Liver (tissue), 3 donors: ENCODE data around the gene IGF1R.

Experiments used
- EGR1 ChIP-seq, 2 donors: IDR thresholded peaks; 2 replicates each; pipeline ENCODE4 v1.6.1; 2016 to 2018; ENCODE audit warnings: antibody characterized with exemption in 2 of 2, low read depth in 2 of 2
- JUND ChIP-seq, 2 donors: IDR thresholded peaks; 2 replicates each; pipeline ENCODE4 v1.6.1; 2016; ENCODE audit warnings: antibody characterized with exemption in 2 of 2
- REST ChIP-seq: IDR thresholded peaks from 2 replicates; pipeline ENCODE4 v1.6.1; 2016; ENCODE audit warnings: antibody characterized with exemption, mild to moderate bottlenecking
- RXRA ChIP-seq, 2 donors: IDR thresholded peaks; 2 replicates each; pipeline ENCODE4 v1.6.1; 2017 to 2018; ENCODE audit warnings: antibody characterized with exemption in 2 of 2, mild to moderate bottlenecking in 1 of 2
- SP1 ChIP-seq: IDR thresholded peaks from 2 replicates; pipeline ENCODE4 v1.6.1; 2018; ENCODE audit warnings: antibody characterized with exemption, mild to moderate bottlenecking
- TF ChIP-seq, protein P1 (sequence below): fragments of 150-350 bp; IDR thresholded peaks from 2 replicates; pipeline ENCODE4 v1.5.1; 2017; ENCODE audit warnings: improper control_type of control experiment, low read depth, low read length; ENCODE audit not compliant: missing input control
- donor health status: healthy.
- donor health status: healthy.

- TF ChIP-seq, protein P1, sequence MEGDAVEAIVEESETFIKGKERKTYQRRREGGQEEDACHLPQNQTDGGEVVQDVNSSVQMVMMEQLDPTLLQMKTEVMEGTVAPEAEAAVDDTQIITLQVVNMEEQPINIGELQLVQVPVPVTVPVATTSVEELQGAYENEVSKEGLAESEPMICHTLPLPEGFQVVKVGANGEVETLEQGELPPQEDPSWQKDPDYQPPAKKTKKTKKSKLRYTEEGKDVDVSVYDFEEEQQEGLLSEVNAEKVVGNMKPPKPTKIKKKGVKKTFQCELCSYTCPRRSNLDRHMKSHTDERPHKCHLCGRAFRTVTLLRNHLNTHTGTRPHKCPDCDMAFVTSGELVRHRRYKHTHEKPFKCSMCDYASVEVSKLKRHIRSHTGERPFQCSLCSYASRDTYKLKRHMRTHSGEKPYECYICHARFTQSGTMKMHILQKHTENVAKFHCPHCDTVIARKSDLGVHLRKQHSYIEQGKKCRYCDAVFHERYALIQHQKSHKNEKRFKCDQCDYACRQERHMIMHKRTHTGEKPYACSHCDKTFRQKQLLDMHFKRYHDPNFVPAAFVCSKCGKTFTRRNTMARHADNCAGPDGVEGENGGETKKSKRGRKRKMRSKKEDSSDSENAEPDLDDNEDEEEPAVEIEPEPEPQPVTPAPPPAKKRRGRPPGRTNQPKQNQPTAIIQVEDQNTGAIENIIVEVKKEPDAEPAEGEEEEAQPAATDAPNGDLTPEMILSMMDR = no peak
- no peak for TF ChIP-seq RXRA (IDR thresholded peaks at IDR 0.05)
- TF ChIP-seq JUND (IDR thresholded peaks at IDR 0.05) = no peak
- no peak for TF ChIP-seq SP1
- TF ChIP-seq EGR1 (IDR thresholded peaks at IDR 0.05; ENCODE audit: low read depth in 2 of 2) = no peak
- TF ChIP-seq REST = no peak
These were observed 84.8 kb downstream of the IGF1R start for GRCh38 chr15:98733098-98733497.
